HG03354 (cell line): ENCODE results near the gene SLC36A4.
"Not testable (repeated sequence)": the region's sequence is repeated elsewhere in the genome, so short reads cannot be mapped to it uniquely, and the experiment has no call there.

Experiments
- ATAC-seq: cut with Tn5 transposase; IDR thresholded peaks from one replicate; pipeline ENCODE4 v1.9.1; 2021; ENCODE audit warnings: mild to moderate bottlenecking; ENCODE audit not compliant: unreplicated experiment, poor library complexity, severe bottlenecking

SLC36A4 gene

GRCh38 chr11:93131709-93132108 lies 66.1 kb downstream of the SLC36A4 start:
- ATAC-seq, result no peak

GRCh38 chr11:93128574-93128973 lies 69.2 kb downstream of the SLC36A4 start:
- ATAC-seq, result no peak

- ATAC-seq, result no peak
These were observed 74.4 kb downstream of the SLC36A4 start for GRCh38 chr11:93123351-93123898.

DNA sequence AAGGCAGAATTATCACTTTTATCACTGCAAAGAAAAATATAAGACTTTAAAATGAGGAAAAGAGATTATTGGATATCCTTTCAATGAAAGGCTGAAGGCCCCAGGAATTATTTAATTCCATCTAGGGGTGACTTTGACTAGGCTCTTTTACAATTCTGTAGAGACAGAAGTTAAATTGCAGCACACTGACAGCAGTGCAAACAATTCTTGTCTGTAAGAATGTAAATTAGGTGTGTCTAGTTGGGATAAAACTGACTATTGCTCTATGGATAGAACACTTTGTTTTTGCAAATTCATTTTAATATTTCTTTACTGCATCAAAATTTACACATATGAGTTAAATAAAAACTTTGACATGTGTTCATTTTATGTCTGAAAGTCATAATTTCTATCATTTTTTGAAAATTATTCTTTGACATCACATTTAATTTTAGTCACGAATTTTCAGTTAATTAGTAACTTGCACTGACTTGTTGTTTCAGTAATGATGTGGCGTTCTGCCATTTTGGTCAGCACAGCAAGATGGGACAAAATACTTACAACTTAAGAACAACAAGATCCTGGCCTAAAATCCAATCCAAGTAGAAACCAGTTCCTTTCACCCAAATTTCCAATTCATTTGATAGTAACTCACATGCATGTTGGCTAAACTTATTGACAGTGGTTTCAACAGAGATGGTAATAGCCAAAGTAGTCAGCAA lies 75.1 kb downstream of the SLC36A4 start:
- no peak for ATAC-seq

DNA sequence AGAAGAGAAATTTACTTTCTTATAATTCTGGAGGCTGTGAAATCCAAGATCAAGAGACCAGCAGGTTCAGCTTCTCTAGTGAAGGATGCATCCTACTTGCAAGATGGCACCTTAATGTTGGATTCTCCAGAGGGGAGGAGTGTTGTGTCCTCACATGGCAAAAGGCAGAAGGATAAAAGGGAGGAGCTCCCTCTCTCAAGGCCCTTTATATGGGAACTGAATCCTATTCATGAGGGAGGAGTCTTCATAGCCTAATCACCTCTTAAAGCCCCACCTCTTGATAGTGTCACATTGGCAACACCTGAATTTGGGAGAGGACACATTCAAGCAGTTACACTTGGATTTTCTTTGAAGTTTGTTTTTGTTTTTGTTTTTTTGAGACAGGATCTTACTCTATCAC lies 79.5 kb downstream of the SLC36A4 start:
- ATAC-seq, result no peak

- ATAC-seq, result no peak
These were observed 80.2 kb downstream of the SLC36A4 start for GRCh38 chr11:93117565-93117964.

GRCh38 chr11:93116641-93117441 lies 81.0 kb downstream of the SLC36A4 start:
- no peak for ATAC-seq

GRCh38 chr11:93114304-93114703 lies 83.5 kb downstream of the SLC36A4 start:
- no peak for ATAC-seq

DNA sequence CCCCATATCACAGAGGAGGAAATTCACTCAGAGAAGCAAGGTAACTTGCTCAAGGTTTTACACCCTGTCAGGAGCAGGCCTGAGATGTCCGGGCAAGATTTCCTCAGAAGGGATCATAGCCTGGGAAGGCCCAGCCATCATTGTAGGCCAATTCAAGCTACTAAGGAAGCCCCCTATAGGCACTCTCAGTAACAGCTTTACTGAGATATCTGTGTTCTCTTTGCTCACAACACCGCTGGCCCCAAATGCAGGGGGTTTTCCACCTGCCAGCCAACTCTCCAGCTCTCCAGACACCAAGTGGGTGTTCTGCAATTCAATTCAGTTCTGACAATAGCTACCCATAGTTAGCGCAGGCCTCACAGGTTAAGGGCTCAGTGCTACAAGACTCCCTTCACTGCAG lies 84.0 kb downstream of the SLC36A4 start:
- no peak for ATAC-seq

DNA sequence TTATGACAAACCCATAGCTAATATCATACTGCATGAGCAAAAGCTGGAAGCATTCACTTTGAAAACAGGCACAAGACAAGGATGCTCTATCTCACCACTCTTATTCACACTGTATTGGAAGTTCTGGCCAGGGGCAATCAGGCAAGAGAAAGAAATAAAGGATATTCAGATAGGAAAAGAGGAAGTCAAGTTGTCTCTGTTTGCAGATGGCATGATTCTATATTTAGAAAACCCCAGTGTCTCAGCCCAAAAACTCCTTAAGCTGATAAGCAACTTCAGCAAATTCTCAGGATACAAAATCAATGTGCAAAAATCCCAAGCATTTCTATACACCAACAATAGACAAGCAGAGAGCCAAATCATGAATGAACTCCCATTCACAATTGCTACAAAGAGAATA lies 86.6 kb downstream of the SLC36A4 start:
- not testable (repeated sequence) for ATAC-seq

DNA sequence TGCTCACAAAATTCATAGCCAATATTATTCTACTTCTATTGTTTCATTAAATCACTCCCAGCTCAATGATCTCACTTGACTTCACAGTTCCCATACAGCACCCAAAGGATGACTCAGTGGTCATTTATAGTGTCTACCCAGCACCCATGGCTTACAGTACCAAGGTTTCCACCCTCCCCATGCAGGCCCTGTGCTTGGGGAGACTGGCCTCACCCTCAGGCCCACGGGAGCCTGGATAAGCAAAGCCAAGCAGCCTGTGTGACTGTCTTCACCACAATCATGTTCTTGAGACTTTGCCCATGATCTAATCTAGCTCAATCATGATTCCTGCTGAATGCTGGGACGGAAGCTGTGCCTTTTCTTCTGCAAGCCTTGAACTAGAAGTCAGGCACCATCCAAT lies 97.6 kb downstream of the SLC36A4 start:
- no peak for ATAC-seq

- no peak for ATAC-seq
These were observed 98.0 kb downstream of the SLC36A4 start for GRCh38 chr11:93099806-93100205.
